Fibroblast of lung (primary cell): ENCODE data around the gene ANKS1B. TPM values are rescaled to one million over a fixed set of nuclear protein-coding genes. Genes with fewer than 3 reads are reported as not detected.

Experiments
- DNase-seq, 2 donors: peaks; one replicate each; pipeline versions ENCODE4 v3.0.0 to v3.0.0-alpha.2; 2010; ENCODE audit warnings: low read depth in 2 of 2
- H2AFZ ChIP-seq: 2 replicates; pipeline ENCODE4 v1.5.1; 2012; ENCODE audit warnings: low read length, control low read depth, inconsistent platforms
- H3K27ac ChIP-seq: 2 replicates; pipeline ENCODE4 v1.5.1; 2011; ENCODE audit warnings: low read length, control low read depth; ENCODE audit not compliant: insufficient read depth
- H3K27me3 ChIP-seq: 2 replicates; pipeline ENCODE4 v1.5.1; 2011; ENCODE audit warnings: mild to moderate bottlenecking, low read length; ENCODE audit not compliant: control insufficient read depth, insufficient read depth
- H3K36me3 ChIP-seq: 2 replicates; pipeline ENCODE4 v1.5.1; 2011; ENCODE audit warnings: low read length; ENCODE audit not compliant: control insufficient read depth, insufficient read depth
- H3K4me1 ChIP-seq: 2 replicates; pipeline ENCODE4 v1.5.1; 2011; ENCODE audit warnings: low read length; ENCODE audit not compliant: control insufficient read depth, insufficient read depth; ENCODE audit errors: extremely low read depth
- H3K4me2 ChIP-seq: 2 replicates; pipeline ENCODE4 v1.5.1; 2011; ENCODE audit warnings: low read length, control low read depth; ENCODE audit not compliant: insufficient read depth; ENCODE audit errors: extremely low read depth
- H3K4me3 ChIP-seq, 4 experiments: fragments of 200-600 bp in 1 of 4; sonication (generic) in 1 of 4; replicated peaks in 1 of 4; 2 replicates each; pipeline ENCODE4 v1.5.1; 2011 to 2016; ENCODE audit warnings: low read length in 4 of 4, low read depth in 3 of 4, mild to moderate bottlenecking in 3 of 4, control low read depth in 2 of 4, inconsistent platforms in 1 of 4, mixed read lengths in 1 of 4; ENCODE audit not compliant: insufficient read depth in 1 of 4; ENCODE audit errors: control extremely low read depth in 1 of 4
- H3K79me2 ChIP-seq: 2 replicates; pipeline ENCODE4 v1.5.1; 2012; ENCODE audit warnings: mild to moderate bottlenecking, low read length, inconsistent platforms; ENCODE audit not compliant: control insufficient read depth, insufficient read depth
- H3K9ac ChIP-seq: 2 replicates; pipeline ENCODE4 v1.5.1; 2011; ENCODE audit warnings: mild to moderate bottlenecking, low read length, control low read depth; ENCODE audit not compliant: insufficient read depth
- H3K9me3 ChIP-seq: 2 replicates; pipeline ENCODE4 v1.5.1; 2012; ENCODE audit warnings: low read depth, low read length; ENCODE audit not compliant: control insufficient read depth, insufficient read depth
- H4K20me1 ChIP-seq: 2 replicates; pipeline ENCODE4 v1.5.1; 2011; ENCODE audit warnings: low read length; ENCODE audit not compliant: control insufficient read depth, insufficient read depth; ENCODE audit errors: extremely low read depth
- CTCF ChIP-seq, 2 donors: IDR thresholded peaks in 1 of 2; conservative IDR thresholded peaks in 1 of 2; 1 replicate in 1 of 2; 2 replicates in 1 of 2; pipeline ENCODE4 v1.5.1; 2011 to 2012; ENCODE audit warnings: low read length in 2 of 2, control low read depth in 1 of 2, inconsistent platforms in 1 of 2, low read depth in 1 of 2, mild to moderate bottlenecking in 1 of 2
- EZH2 ChIP-seq: IDR thresholded peaks from 2 replicates; pipeline ENCODE4 v1.5.1; 2012; ENCODE audit warnings: low read length, control low read depth, mild to moderate bottlenecking; ENCODE audit errors: missing control alignments
- polyA plus RNA-seq, 2 donors: library from polyadenylated mRNA; depleted of rRNA in 1 of 2; stranded (reverse) in 1 of 2; unstranded in 1 of 2; fragments of >200 nt; gene quantifications; 2 replicates each; pipeline ENCODE4 v1.2.1, GENCODE V29; 2011 to 2012; ENCODE audit warnings: missing spikeins in 1 of 2
- total RNA-seq: library from RNA; depleted of rRNA; stranded (reverse); fragments of >200 nt; gene quantifications from 2 replicates; pipeline ENCODE4 v1.2.1, GENCODE V29; 2014

Gene ANKS1B
- total and polyA plus RNA-seq, 2 donors (not counting 1 experiment from before 2014, with no cell fraction given) = 0.11 to 0.83 TPM

- H3K27me3 ChIP-seq = no peaks in the 10 kb centered on the region
- no peak overlapping the region for H3K4me3 ChIP-seq
- H3K9ac ChIP-seq = no peak overlapping the region
- H3K79me2 ChIP-seq = no peaks in the 10 kb centered on the region
- no peak for TF ChIP-seq CTCF (conservative IDR thresholded peaks at IDR 0.05 in 1 of 2, IDR thresholded peaks at IDR 0.05 in 1 of 2; ENCODE audit: low read depth in 1 of 2, low read length in 2 of 2)
- no peak for TF ChIP-seq EZH2
- no peak for DNase-seq
- H3K27ac ChIP-seq = no peak overlapping the region
- no peak overlapping the region for H2AFZ ChIP-seq
- H3K4me2 ChIP-seq = no peak overlapping the region
- H4K20me1 ChIP-seq = no peaks in the 10 kb centered on the region
- no peaks in the 10 kb centered on the region for H3K4me1 ChIP-seq
- H3K9me3 ChIP-seq = no peaks in the 10 kb centered on the region
- H3K36me3 ChIP-seq = no peaks in the 10 kb centered on the region
Observed at GRCh38 chr12:99567072-99567471, 417.7 kb downstream of the ANKS1B start.

- H3K36me3 ChIP-seq = no peaks in the 10 kb centered on the region
- no peak for DNase-seq
Observed at GRCh38 chr12:99558109-99558508, 426.6 kb downstream of the ANKS1B start.

GRCh38 chr12:99553461-99553860, 431.3 kb downstream of the ANKS1B start:
- H3K27me3 ChIP-seq = no peaks in the 10 kb centered on the region
- TF ChIP-seq CTCF (conservative IDR thresholded peaks at IDR 0.05 in 1 of 2, IDR thresholded peaks at IDR 0.05 in 1 of 2; ENCODE audit: low read depth in 1 of 2, low read length in 2 of 2) (no peak), EZH2 (no peak)
- H3K36me3 ChIP-seq = no peaks in the 10 kb centered on the region
- H3K27ac ChIP-seq = no peak overlapping the region
- no peaks in the 10 kb centered on the region for H3K9me3 ChIP-seq
- no peaks in the 10 kb centered on the region for H3K79me2 ChIP-seq
- no peak overlapping the region for H3K4me2 ChIP-seq
- no peaks in the 10 kb centered on the region for H4K20me1 ChIP-seq
- H2AFZ ChIP-seq = no peak overlapping the region
- DNase-seq = no peak
- H3K4me1 ChIP-seq = no peaks in the 10 kb centered on the region
- no peak overlapping the region for H3K9ac ChIP-seq
- H3K4me3 ChIP-seq = no peak overlapping the region

More at GRCh38 chr12:99558109-99558508, 426.6 kb downstream of the ANKS1B start:
- no peak overlapping the region for H3K4me3 ChIP-seq
- no peaks in the 10 kb centered on the region for H3K4me1 ChIP-seq
- H3K27ac ChIP-seq = no peak overlapping the region
- H4K20me1 ChIP-seq = no peaks in the 10 kb centered on the region
- H3K9ac ChIP-seq = no peak overlapping the region
- no peaks in the 10 kb centered on the region for H3K9me3 ChIP-seq
- no peak overlapping the region for H2AFZ ChIP-seq
- H3K27me3 ChIP-seq = no peaks in the 10 kb centered on the region
- no peak overlapping the region for H3K4me2 ChIP-seq
- no peaks in the 10 kb centered on the region for H3K79me2 ChIP-seq
- TF ChIP-seq EZH2 = no peak
- no peak for TF ChIP-seq CTCF (conservative IDR thresholded peaks at IDR 0.05 in 1 of 2, IDR thresholded peaks at IDR 0.05 in 1 of 2; ENCODE audit: low read depth in 1 of 2, low read length in 2 of 2)
